ENCODE results near the gene EIF2AK2.

DNA sequence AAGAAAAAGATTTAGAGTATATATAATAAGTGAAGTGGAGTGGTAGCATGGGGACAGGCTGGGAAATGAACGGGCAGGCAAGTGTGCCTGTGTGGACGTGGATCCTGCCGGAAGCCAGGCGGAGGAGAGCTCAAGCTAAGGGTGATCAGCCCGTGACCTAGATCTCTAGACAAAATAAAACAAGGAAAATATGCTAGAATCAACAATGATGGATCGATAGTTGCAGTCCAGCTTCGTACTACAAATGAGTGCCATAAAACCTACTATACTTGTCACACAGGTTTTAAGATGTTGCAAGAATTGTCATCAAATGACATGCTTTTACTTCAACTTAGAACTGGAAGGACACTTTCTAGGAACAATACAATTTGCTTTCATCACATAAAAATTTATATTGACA is 8.5 kb downstream of the EIF2AK2 start:
- TF ChIP-seq, protein P1, sequence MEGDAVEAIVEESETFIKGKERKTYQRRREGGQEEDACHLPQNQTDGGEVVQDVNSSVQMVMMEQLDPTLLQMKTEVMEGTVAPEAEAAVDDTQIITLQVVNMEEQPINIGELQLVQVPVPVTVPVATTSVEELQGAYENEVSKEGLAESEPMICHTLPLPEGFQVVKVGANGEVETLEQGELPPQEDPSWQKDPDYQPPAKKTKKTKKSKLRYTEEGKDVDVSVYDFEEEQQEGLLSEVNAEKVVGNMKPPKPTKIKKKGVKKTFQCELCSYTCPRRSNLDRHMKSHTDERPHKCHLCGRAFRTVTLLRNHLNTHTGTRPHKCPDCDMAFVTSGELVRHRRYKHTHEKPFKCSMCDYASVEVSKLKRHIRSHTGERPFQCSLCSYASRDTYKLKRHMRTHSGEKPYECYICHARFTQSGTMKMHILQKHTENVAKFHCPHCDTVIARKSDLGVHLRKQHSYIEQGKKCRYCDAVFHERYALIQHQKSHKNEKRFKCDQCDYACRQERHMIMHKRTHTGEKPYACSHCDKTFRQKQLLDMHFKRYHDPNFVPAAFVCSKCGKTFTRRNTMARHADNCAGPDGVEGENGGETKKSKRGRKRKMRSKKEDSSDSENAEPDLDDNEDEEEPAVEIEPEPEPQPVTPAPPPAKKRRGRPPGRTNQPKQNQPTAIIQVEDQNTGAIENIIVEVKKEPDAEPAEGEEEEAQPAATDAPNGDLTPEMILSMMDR (IDR thresholded peaks at IDR 0.05): no peak
- TF ChIP-seq POLR2A (IDR thresholded peaks at IDR 0.05) (no peak), EP300 (IDR thresholded peaks at IDR 0.05) (no peak)
